Esophagus squamous epithelium (tissue), 4 donors: ENCODE data around the gene TRIP10.

ENCODE experiments used
- CTCF ChIP-seq, 6 experiments: fragments of 450-650 bp in 4 of 6; fragments of 200-600 bp in 2 of 6; sonication (generic) in 2 of 6; IDR thresholded peaks; one replicate each; pipeline ENCODE4 v1.5.1; 2016 to 2019; ENCODE audit warnings: antibody characterized with exemption in 6 of 6, mild to moderate bottlenecking in 4 of 6, moderate library complexity in 4 of 6
- POLR2A ChIP-seq, 4 donors: fragments of 450-650 bp; IDR thresholded peaks; one replicate each; pipeline ENCODE4 v1.6.1; 2017; ENCODE audit warnings: antibody characterized with exemption in 4 of 4, mild to moderate bottlenecking in 4 of 4, moderate library complexity in 3 of 4

GRCh38 chr19:6769006-6769619, 29.6 kb downstream of the TRIP10 start:
- TF ChIP-seq CTCF (IDR thresholded peaks at IDR 0.05) = peak in 4 of 6 experiments; percentile 17 to 51 (median 26)
- no peak for TF ChIP-seq POLR2A (IDR thresholded peaks at IDR 0.05)
